IPS-18c (cell line): Measurements from ENCODE around the gene PRAC1.

ENCODE experiments used
- H3K4me3 ChIP-seq: 2 replicates; pipeline ENCODE4 v1.7.0; 2013; ENCODE audit warnings: low read depth, mild to moderate bottlenecking, low read length, moderate library complexity; ENCODE audit not compliant: insufficient read depth
- H3K9me3 ChIP-seq: one replicate; pipeline ENCODE4 v1.6.1; 2013; ENCODE audit warnings: mild to moderate bottlenecking, low read length, moderate library complexity; ENCODE audit not compliant: control insufficient read depth, insufficient read depth

The PRAC1 gene

GRCh38 chr17:48722201-48722907 lies at the start of gene PRAC1:
TSS of gene PRAC1 (minus strand) at chr17:48722518. CDS start at chr17:48722392, 126 bp downstream.
- H3K4me3 ChIP-seq = peak within 1 kb of the TSS; percentile 15; the same call in 1 of the 2 replicates
- peaks cover 4% of the 10 kb centered on the region for H3K9me3 ChIP-seq

GRCh38 chr17:48770954-48771353 lies 48.6 kb upstream of the PRAC1 start:
- H3K9me3 ChIP-seq = no peaks in the 10 kb centered on the region
- H3K4me3 ChIP-seq = no peak overlapping the region

- no peaks in the 10 kb centered on the region for H3K9me3 ChIP-seq
- no peak overlapping the region for H3K4me3 ChIP-seq
Measured at GRCh38 chr17:48769009-48769675, 46.8 kb upstream of the PRAC1 start.

GRCh38 chr17:48767263-48767774 lies 45.0 kb upstream of the PRAC1 start:
- no peak overlapping the region for H3K4me3 ChIP-seq
- H3K9me3 ChIP-seq = no peaks in the 10 kb centered on the region

GRCh38 chr17:48761114-48761513 lies 38.8 kb upstream of the PRAC1 start:
- Histone ChIP-seq H3K4me3 (no peak overlapping the region), H3K9me3 (no peaks in the 10 kb centered on the region)

- H3K4me3 ChIP-seq = no peak overlapping the region
- no peaks in the 10 kb centered on the region for H3K9me3 ChIP-seq
Measured at GRCh38 chr17:48760411-48760810, 38.1 kb upstream of the PRAC1 start.

- no peaks in the 10 kb centered on the region for H3K9me3 ChIP-seq
- no peak overlapping the region for H3K4me3 ChIP-seq
Measured at GRCh38 chr17:48759288-48759687, 37.0 kb upstream of the PRAC1 start.

GRCh38 chr17:48757524-48757961 lies 35.2 kb upstream of the PRAC1 start:
- no peaks in the 10 kb centered on the region for H3K9me3 ChIP-seq

GRCh38 chr17:48756830-48757251 lies 34.5 kb upstream of the PRAC1 start:
- H3K9me3 ChIP-seq = no peaks in the 10 kb centered on the region
- H3K4me3 ChIP-seq = no peak overlapping the region

More at GRCh38 chr17:48757524-48757961, 35.2 kb upstream of the PRAC1 start:
- H3K4me3 ChIP-seq = no peak overlapping the region

GRCh38 chr17:48755356-48755755 lies 33.0 kb upstream of the PRAC1 start:
- Histone ChIP-seq H3K4me3 (no peak overlapping the region; the same call in 1 of the 2 replicates), H3K9me3 (no peaks in the 10 kb centered on the region)

- Histone ChIP-seq H3K4me3 (peak overlapping the region; percentile 9; the same call in 1 of the 2 replicates), H3K9me3 (peaks cover 2% of the 10 kb centered on the region)
Measured at GRCh38 chr17:48754500-48755261, 32.4 kb upstream of the PRAC1 start.

- Histone ChIP-seq H3K9me3 (peaks cover 2% of the 10 kb centered on the region), H3K4me3 (no peak overlapping the region)
Measured at GRCh38 chr17:48753794-48754499, 31.6 kb upstream of the PRAC1 start.

- H3K9me3 ChIP-seq = peaks cover 2% of the 10 kb centered on the region
- H3K4me3 ChIP-seq = no peak overlapping the region
Measured at GRCh38 chr17:48752399-48753288, 30.3 kb upstream of the PRAC1 start.

- no peak overlapping the region for H3K4me3 ChIP-seq
- H3K9me3 ChIP-seq = peaks cover 2% of the 10 kb centered on the region
Measured at GRCh38 chr17:48751733-48752398, 29.5 kb upstream of the PRAC1 start.

GRCh38 chr17:48751172-48751571 lies 28.9 kb upstream of the PRAC1 start:
- H3K4me3 ChIP-seq = no peak overlapping the region
- peaks cover 2% of the 10 kb centered on the region for H3K9me3 ChIP-seq
